ENCODE measurements around the gene TUBG2. TPM values are rescaled to one million over a fixed set of nuclear protein-coding genes. Genes with fewer than 3 reads are reported as not detected.

The TUBG2 gene
- total and polyA plus RNA-seq, 2 experiments from 2014 or later, result 16.0 to 46.3 TPM

- WGBS (ENCODE audit: low lambda C conversion rate, missing lambda C conversion rate), result 89% methylated on average over 5 of the region's 5 CpGs
- Histone ChIP-seq H3K27me3 (no peaks in the 10 kb centered on the region), H3K4me3 (no peak overlapping the region), H3K9me2 (replicated peaks; ENCODE audit: insufficient read depth) (no peaks in the 10 kb centered on the region), H3K79me2 (no peaks in the 10 kb centered on the region), H3K9me3 (ENCODE audit: low read depth) (no peaks in the 10 kb centered on the region), H3K27ac (no peak overlapping the region), H4K20me1 (ENCODE audit: insufficient read depth, poor library complexity, severe bottlenecking) (no peaks in the 10 kb centered on the region), H3K4me2 (no peak overlapping the region), H3K4me1 (ENCODE audit: insufficient read depth) (no peaks in the 10 kb centered on the region), H3K36me3 (replicated peaks; ENCODE audit: insufficient read depth, low read depth) (no peaks in the 10 kb centered on the region), H2AFZ (no peak overlapping the region)
- no peak for DNase-seq (ENCODE audit: low spot score)
- no peak for TF ChIP-seq EZH2 (IDR thresholded peaks at IDR 0.05; ENCODE audit: borderline replicate concordance)
Observed at GRCh38 chr17:42706732-42707131, 47.6 kb downstream of the TUBG2 start.

GRCh38 chr17:42708588-42708987 is 49.5 kb downstream of the TUBG2 start:
- Histone ChIP-seq H3K4me1 (ENCODE audit: insufficient read depth) (no peaks in the 10 kb centered on the region), H3K27me3 (no peaks in the 10 kb centered on the region), H3K27ac (no peak overlapping the region), H2AFZ (no peak overlapping the region), H3K4me3 (no peak overlapping the region), H3K36me3 (replicated peaks; ENCODE audit: insufficient read depth, low read depth) (no peaks in the 10 kb centered on the region), H3K9me2 (replicated peaks; ENCODE audit: insufficient read depth) (no peaks in the 10 kb centered on the region), H3K79me2 (no peaks in the 10 kb centered on the region), H3K4me2 (no peak overlapping the region), H3K9me3 (ENCODE audit: low read depth) (no peaks in the 10 kb centered on the region), H4K20me1 (ENCODE audit: insufficient read depth, poor library complexity, severe bottlenecking) (no peaks in the 10 kb centered on the region)
- TF ChIP-seq CTCF (IDR thresholded peaks at IDR 0.05; ENCODE audit: poor library complexity), result no peak
- no peak for TF ChIP-seq EZH2phosphoT487 (IDR thresholded peaks at IDR 0.05; ENCODE audit: low read depth, severe bottlenecking, unreplicated experiment)
- TF ChIP-seq EZH2 (IDR thresholded peaks at IDR 0.05; ENCODE audit: borderline replicate concordance), result no peak
- DNase-seq (ENCODE audit: low spot score), result no peak
- 93% methylated on average over 3 of the region's 3 CpGs for whole genome bisulfite sequencing (ENCODE audit: low lambda C conversion rate, missing lambda C conversion rate)

DNA sequence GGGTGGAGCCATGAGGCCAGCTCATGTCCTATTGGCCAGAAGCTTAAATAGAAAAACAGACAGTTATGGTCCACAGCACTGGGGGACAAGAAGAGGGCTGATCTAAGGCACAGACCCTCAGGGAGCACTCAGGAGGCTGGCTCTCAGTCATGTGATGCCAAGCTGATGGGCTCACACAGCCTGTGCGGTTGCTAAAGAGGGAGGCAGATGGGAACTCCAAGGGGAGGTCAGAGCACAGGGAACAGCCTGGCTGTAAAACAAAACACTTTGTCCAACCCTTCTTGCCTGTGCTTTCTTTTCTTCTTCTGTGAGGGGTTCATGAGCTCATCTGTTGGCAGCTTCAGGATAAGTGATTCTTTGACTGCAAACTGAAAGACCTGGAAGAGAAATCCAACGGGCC is 50.5 kb downstream of the TUBG2 start:
- DNase-seq (ENCODE audit: low spot score), result no peak
- no peak overlapping the region for H3K4me2 ChIP-seq
- H3K9me3 ChIP-seq (ENCODE audit: low read depth), result no peaks in the 10 kb centered on the region
- H3K9me2 ChIP-seq (replicated peaks; ENCODE audit: insufficient read depth), result no peaks in the 10 kb centered on the region
- H3K27me3 ChIP-seq, result no peaks in the 10 kb centered on the region
- no peaks in the 10 kb centered on the region for H3K36me3 ChIP-seq (replicated peaks; ENCODE audit: insufficient read depth, low read depth)
- no peaks in the 10 kb centered on the region for H3K4me1 ChIP-seq (ENCODE audit: insufficient read depth)
- no peak overlapping the region for H3K27ac ChIP-seq
- WGBS (ENCODE audit: low lambda C conversion rate, missing lambda C conversion rate), result 79% methylated on average over 2 of the region's 2 CpGs
- no peak for TF ChIP-seq CTCF (IDR thresholded peaks at IDR 0.05; ENCODE audit: poor library complexity)
- no peak for TF ChIP-seq EZH2 (IDR thresholded peaks at IDR 0.05; ENCODE audit: borderline replicate concordance)
- TF ChIP-seq EZH2phosphoT487 (IDR thresholded peaks at IDR 0.05; ENCODE audit: low read depth, severe bottlenecking, unreplicated experiment), result no peak
- H4K20me1 ChIP-seq (ENCODE audit: insufficient read depth, poor library complexity, severe bottlenecking), result no peaks in the 10 kb centered on the region
- H2AFZ ChIP-seq, result no peak overlapping the region
- no peaks in the 10 kb centered on the region for H3K79me2 ChIP-seq
- H3K4me3 ChIP-seq, result no peak overlapping the region

Small RNA genes lying within 50 kb of the gene (microRNA-seq; reads per million reads assigned to microRNA genes)
- not detected for gene MIR6780A

Small RNA genes lying within 50 kb of the gene (small RNA-seq; reads per million reads assigned to genes)
- gene MIR6780A, result not detected

Other genes starting within 250 kb of the TUBG2 start
- gene CAVIN1, start 236.0 kb upstream of the TUBG2 start, total RNA-seq, result 69.9 and 85.8 TPM in 2 replicates
- 96.5 and 111 TPM in 2 replicates for gene CAVIN1, start 236.0 kb upstream of the TUBG2 start, polyA plus RNA-seq
- 58.3 and 71.4 TPM in 2 replicates for gene ATP6V0A1, start 200.4 kb upstream of the TUBG2 start, total RNA-seq
- gene ATP6V0A1, start 200.4 kb upstream of the TUBG2 start, polyA plus RNA-seq, result 63.4 and 65.2 TPM in 2 replicates
- 76.4 and 78.1 TPM in 2 replicates for gene NAGLU, start 123.0 kb upstream of the TUBG2 start, total RNA-seq
- gene NAGLU, start 123.0 kb upstream of the TUBG2 start, polyA plus RNA-seq, result 121 and 152 TPM in 2 replicates
- 0.12 and 2.7 TPM in 2 replicates for gene HSD17B1, start 106.4 kb upstream of the TUBG2 start, total RNA-seq
- gene HSD17B1, start 106.4 kb upstream of the TUBG2 start, polyA plus RNA-seq, result 4.8 and 6.6 TPM in 2 replicates
- gene COASY, start 97.1 kb upstream of the TUBG2 start, total RNA-seq, result 27.7 and 33.9 TPM in 2 replicates
- 91.6 and 93.9 TPM in 2 replicates for gene COASY, start 97.1 kb upstream of the TUBG2 start, polyA plus RNA-seq
- 29.7 and 34.0 TPM in 2 replicates for gene MLX, start 92.2 kb upstream of the TUBG2 start, total RNA-seq
- gene MLX, start 92.2 kb upstream of the TUBG2 start, polyA plus RNA-seq, result 33.1 and 39.5 TPM in 2 replicates
- gene PSMC3IP, start 81.6 kb upstream of the TUBG2 start, total RNA-seq, result 1.5 and 1.9 TPM in 2 replicates
- gene PSMC3IP, start 81.6 kb upstream of the TUBG2 start, polyA plus RNA-seq, result 3.7 and 4.2 TPM in 2 replicates
- gene RETREG3, start 49.9 kb upstream of the TUBG2 start, total RNA-seq, result 55.3 and 58.7 TPM in 2 replicates
- 36.3 TPM in 2 replicates for gene RETREG3, start 49.9 kb upstream of the TUBG2 start, polyA plus RNA-seq
- 28.7 and 33.7 TPM in 2 replicates for gene TUBG1, start 49.6 kb upstream of the TUBG2 start, total RNA-seq
- 62.0 and 81.2 TPM in 2 replicates for gene TUBG1, start 49.6 kb upstream of the TUBG2 start, polyA plus RNA-seq
- gene PLEKHH3, start 17.7 kb downstream of the TUBG2 start, total RNA-seq, result 16.9 and 20.5 TPM in 2 replicates
- gene PLEKHH3, start 17.7 kb downstream of the TUBG2 start, polyA plus RNA-seq, result 30.9 and 33.7 TPM in 2 replicates
- 0.12 and 0.37 TPM in 2 replicates for gene CCR10, start 22.6 kb downstream of the TUBG2 start, total RNA-seq
- 4.6 and 5.0 TPM in 2 replicates for gene CCR10, start 22.6 kb downstream of the TUBG2 start, polyA plus RNA-seq
- gene CNTNAP1, start 23.2 kb downstream of the TUBG2 start, total RNA-seq, result 3.6 and 4.4 TPM in 2 replicates
- gene CNTNAP1, start 23.2 kb downstream of the TUBG2 start, polyA plus RNA-seq, result 2.0 and 2.6 TPM in 2 replicates
- 12.5 and 22.5 TPM in 2 replicates for gene EZH1, start 85.8 kb downstream of the TUBG2 start, total RNA-seq
- 9.5 and 18.4 TPM in 2 replicates for gene EZH1, start 85.8 kb downstream of the TUBG2 start, polyA plus RNA-seq
- gene RAMP2, start 101.9 kb downstream of the TUBG2 start, total RNA-seq, result 8.7 and 13.1 TPM in 2 replicates
- gene RAMP2, start 101.9 kb downstream of the TUBG2 start, polyA plus RNA-seq, result 48.7 and 62.3 TPM in 2 replicates
- 89.9 and 107 TPM in 2 replicates for gene VPS25, start 114.2 kb downstream of the TUBG2 start, total RNA-seq
- 121 and 125 TPM in 2 replicates for gene VPS25, start 114.2 kb downstream of the TUBG2 start, polyA plus RNA-seq
- 1.0 and 1.5 TPM in 2 replicates for gene WNK4, start 121.3 kb downstream of the TUBG2 start, total RNA-seq
- 1.7 and 2.2 TPM in 2 replicates for gene WNK4, start 121.3 kb downstream of the TUBG2 start, polyA plus RNA-seq
- gene COA3, start 139.4 kb downstream of the TUBG2 start, total RNA-seq, result 117 and 133 TPM in 2 replicates
- 219 and 252 TPM in 2 replicates for gene COA3, start 139.4 kb downstream of the TUBG2 start, polyA plus RNA-seq
- gene CNTD1, start 139.6 kb downstream of the TUBG2 start, total RNA-seq, result 0.08 and 1.2 TPM in 2 replicates
- 1.5 and 2.4 TPM in 2 replicates for gene CNTD1, start 139.6 kb downstream of the TUBG2 start, polyA plus RNA-seq
- 68.7 and 73.4 TPM in 2 replicates for gene BECN1, start 165.0 kb downstream of the TUBG2 start, total RNA-seq
- 70.4 and 75.2 TPM in 2 replicates for gene BECN1, start 165.0 kb downstream of the TUBG2 start, polyA plus RNA-seq
- gene PSME3, start 174.1 kb downstream of the TUBG2 start, total RNA-seq, result 86.4 and 89.0 TPM in 2 replicates
- 99.4 and 99.5 TPM in 2 replicates for gene PSME3, start 174.1 kb downstream of the TUBG2 start, polyA plus RNA-seq
- 0.92 and 1.1 TPM in 2 replicates for gene AOC2, start 185.3 kb downstream of the TUBG2 start, total RNA-seq
- gene AOC2, start 185.3 kb downstream of the TUBG2 start, polyA plus RNA-seq, result 1.3 and 2.2 TPM in 2 replicates
- gene AOC3, start 191.9 kb downstream of the TUBG2 start, total RNA-seq, result 1.0 and 1.9 TPM in 2 replicates
- 2.3 and 2.5 TPM in 2 replicates for gene AOC3, start 191.9 kb downstream of the TUBG2 start, polyA plus RNA-seq
- gene G6PC1, start 241.5 kb downstream of the TUBG2 start, total RNA-seq, result 14.2 and 18.2 TPM in 2 replicates
- gene G6PC1, start 241.5 kb downstream of the TUBG2 start, polyA plus RNA-seq, result 8.2 and 24.2 TPM in 2 replicates

All from hepatocyte (in vitro differentiated cells).